HG02884 (cell line): Measurements from ENCODE around the gene DNAJB6.

Experiments
- ATAC-seq: cut with Tn5 transposase; IDR thresholded peaks from one replicate; pipeline ENCODE4 v1.9.1; 2021; ENCODE audit warnings: mild to moderate bottlenecking, moderate library complexity; ENCODE audit not compliant: unreplicated experiment

The DNAJB6 gene

DNA sequence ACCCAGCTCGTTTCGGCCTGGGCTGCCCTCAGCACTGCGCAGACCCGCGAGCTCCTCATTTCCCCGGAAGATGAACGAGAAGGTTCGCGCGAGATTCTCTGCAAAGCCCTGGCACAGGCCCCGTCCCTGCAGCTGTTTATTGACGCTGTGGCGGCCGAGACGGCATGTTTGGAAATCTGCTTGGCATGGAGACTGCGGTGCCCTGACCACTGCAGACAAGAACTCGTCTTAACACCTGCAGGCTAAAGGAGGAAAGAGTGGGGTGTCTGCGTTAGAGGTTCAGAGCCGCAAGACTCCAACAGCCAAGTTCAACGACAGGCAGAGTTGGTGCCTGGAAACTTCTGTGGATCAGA is 125.6 kb downstream of the DNAJB6 start:
- ATAC-seq = no peak

GRCh38 chr7:157462840-157463239 is 126.0 kb downstream of the DNAJB6 start:
- ATAC-seq = no peak

DNA sequence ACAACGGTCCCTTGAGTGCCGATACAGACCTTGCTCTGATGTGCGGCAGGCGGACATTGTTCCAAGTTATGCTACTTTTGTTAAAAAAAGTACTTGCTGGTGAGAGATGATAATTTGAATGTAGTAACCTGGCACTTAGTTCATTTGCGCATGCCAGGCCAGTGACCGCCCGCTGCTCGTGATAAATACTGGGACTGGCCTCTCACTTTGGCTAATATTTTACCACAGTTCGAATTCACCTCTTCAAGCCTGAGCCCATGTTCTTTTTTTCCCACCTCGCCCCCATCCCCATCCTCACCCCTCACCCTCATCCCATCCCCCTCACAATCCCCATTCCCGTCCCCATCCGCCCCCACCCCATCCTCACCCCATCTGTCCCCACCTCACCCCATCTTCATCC is 126.4 kb downstream of the DNAJB6 start:
- ATAC-seq = no peak

DNA sequence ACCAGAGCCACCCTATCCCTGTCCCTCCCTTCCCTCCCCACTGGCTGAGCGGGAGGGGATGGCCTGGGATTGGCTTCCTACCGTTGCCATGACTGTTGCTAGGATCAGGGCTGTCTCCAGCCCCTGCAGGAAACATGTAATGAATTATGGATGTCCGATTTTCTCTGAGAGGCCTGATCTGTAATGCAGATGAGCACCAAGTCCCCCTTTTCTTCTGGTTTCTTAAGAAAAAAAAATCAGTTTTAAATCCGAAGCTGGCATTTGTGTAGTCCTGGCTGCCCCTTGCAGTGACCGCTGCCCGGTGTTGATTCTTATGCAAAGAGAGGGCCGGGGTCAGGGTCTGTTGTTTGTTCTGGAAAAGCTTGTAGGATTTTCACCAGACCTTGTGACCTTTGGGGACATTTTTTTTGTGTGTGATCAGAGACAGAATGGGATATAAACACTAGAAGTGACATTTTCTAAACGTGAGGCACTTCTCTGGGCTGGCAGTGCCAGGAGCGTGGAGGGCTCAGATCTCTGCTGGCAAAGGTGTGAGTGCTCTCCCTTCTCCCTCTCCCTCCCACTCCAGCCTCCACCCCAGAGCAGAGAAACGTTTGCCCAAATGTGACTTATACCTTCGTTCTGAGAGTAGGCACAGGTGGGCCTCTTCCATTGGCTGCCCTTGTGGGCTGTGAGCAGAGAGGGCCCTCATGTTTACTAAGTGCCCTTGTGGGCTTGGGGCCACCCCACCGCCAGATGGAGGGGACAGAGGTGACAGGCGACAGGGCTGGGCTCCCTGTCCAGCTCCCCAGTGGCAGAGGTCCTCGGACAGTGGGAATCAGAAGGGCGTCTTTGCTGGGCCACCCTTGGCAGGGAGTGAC is 127.5 kb downstream of the DNAJB6 start:
- ATAC-seq = no peak

GRCh38 chr7:157464971-157465886 is 128.4 kb downstream of the DNAJB6 start:
- ATAC-seq = no peak

DNA sequence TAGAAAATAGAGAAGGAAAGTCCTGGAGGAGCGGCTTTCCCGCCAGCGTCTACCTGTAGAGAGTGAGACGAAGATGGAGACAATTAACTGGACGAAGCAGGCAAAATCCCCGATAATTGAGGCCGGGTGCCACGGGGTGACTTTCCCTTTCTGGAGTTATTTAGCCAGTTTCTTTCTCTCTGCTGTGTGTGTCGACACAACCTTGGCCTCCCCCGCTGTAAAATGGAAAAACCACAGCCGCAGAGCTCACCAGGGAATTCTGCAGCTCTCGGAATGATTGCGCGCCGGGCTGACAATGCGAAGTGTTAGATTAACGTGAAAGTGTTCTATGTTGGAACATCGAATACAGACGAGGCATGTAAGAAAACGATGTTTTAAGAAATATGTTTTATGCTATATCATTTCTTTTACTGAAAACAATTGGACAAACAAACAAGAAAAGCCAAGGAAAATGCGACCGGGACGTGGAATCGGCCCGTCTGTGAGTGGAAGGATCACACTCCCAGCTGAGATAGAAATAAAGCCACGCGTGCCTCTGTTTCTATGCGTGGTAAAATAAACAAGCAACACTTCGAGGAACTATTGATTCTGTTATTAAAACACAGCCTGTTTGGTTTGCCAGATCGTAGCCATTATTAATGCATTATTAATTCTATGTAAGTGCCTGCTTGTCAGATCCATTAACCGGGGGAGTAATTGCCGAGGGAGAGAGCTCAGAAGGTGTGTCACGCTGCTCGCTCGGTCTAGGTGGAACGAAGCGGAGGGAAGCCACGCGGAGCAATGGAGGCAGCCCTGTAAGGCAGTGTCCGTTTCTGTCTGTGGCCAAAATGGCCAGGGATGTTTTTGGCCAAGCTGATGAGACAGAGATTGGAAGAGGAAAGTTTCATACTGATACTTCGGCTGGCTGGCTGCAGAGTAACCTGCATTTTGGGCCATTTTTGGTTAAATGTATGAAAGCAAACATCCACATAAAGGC is 129.4 kb downstream of the DNAJB6 start:
- ATAC-seq = no peak

DNA sequence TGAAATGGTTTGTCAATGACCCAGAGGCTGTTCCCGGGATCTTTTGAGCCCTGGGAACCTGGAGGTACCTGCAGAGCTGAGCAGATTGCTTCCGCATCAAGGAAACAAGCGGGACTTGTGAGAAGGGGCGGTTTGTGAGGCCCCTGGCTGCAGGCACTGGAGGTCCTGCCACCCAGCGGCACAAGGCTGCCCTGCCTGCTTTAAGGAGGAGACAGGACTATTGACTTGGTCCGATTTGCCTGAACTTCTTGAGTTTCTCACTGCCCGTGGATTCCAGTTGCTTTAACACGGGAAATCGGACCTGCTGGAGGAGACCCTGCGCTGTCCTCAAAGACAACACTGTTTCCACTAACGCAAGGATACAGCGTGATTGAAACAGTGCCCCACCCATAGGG is 130.1 kb downstream of the DNAJB6 start:
- no peak for ATAC-seq
